GM12878 (cell line): ENCODE measurements around the gene UMAD1. TPM values are rescaled to one million over a fixed set of nuclear protein-coding genes. Genes with fewer than 3 reads are reported as not detected.
"Not testable (repeated sequence)": the region's sequence is repeated elsewhere in the genome, so short reads cannot be mapped to it uniquely, and the experiment has no call there.

Source experiments
- ATAC-seq: fragments of 200-7000 bp; cut with Tn5 transposase; 3 replicates; pipeline ENCODE4 v1.9.1; 2020; ENCODE audit warnings: mild to moderate bottlenecking, moderate library complexity
- BruUV-seq: library from RNA; stranded (reverse); fragments of 400-500 nt; replicated peaks from 2 replicates; lab custom pipeline; 2021; lab: Mats Ljungman, UMichigan
- CTCF ChIA-PET: fragments of 300-600 bp; sonication (Branson Sonifier 250); formaldehyde crosslinking; extraction: SDS; loops from one replicate; lab custom pipeline; 2021; ENCODE audit warnings: inconsistent platforms; lab: Yijun Ruan, JAX
- POLR2A ChIA-PET: fragments of 350-600 bp; formaldehyde crosslinking; extraction: SDS; loops from one replicate; lab custom pipeline; 2021; ENCODE audit warnings: inconsistent platforms; lab: Charles Lee
- RAD21 ChIA-PET: fragments of 300-600 bp; sonication (Branson Sonifier 250); formaldehyde crosslinking; loops from one replicate; lab custom pipeline; 2023; ENCODE audit warnings: antibody characterized with exemption; ENCODE audit not compliant: unreplicated experiment; lab: Charles Lee
- SMC1A ChIA-PET: fragments of 300-600 bp; sonication (Branson Sonifier 250); formaldehyde crosslinking; loops from one replicate; lab custom pipeline; 2023; ENCODE audit not compliant: unreplicated experiment, uncharacterized antibody; lab: Charles Lee
- DNase-seq: peaks from one replicate; pipeline ENCODE4 v3.0.0-alpha.2; 2011; ENCODE audit warnings: low read depth, low spot score
- FAIRE-seq: peaks from 3 replicates; lab custom pipeline; 2011; peaks lifted over from hg19 to GRCh38; lab: Jason Lieb, UNC
- H2AFZ ChIP-seq: 2 replicates; pipeline ENCODE4 v1.6.0; 2011; ENCODE audit warnings: low read depth, low read length, control low read depth; ENCODE audit not compliant: control insufficient read depth
- H3K27ac ChIP-seq: 2 replicates; pipeline ENCODE4 v1.5.1; 2011; ENCODE audit warnings: control low read depth; ENCODE audit not compliant: control insufficient read depth, insufficient read depth
- H3K27me3 ChIP-seq, 2 experiments: replicated peaks in 1 of 2; 2 replicates each; pipeline versions ENCODE4 v1.6.0 to v1.6.1; 2011; ENCODE audit warnings: low read length in 1 of 2; ENCODE audit not compliant: control insufficient read depth in 2 of 2, insufficient read depth in 2 of 2
- H3K36me3 ChIP-seq, 2 experiments: 2 replicates each; pipeline ENCODE4 v1.5.1; 2011; ENCODE audit warnings: low read length in 1 of 2; ENCODE audit not compliant: control insufficient read depth in 2 of 2, insufficient read depth in 2 of 2
- H3K4me1 ChIP-seq: 2 replicates; pipeline ENCODE4 v1.6.1; 2011; ENCODE audit warnings: mild to moderate bottlenecking, low read length, moderate library complexity, mixed read lengths; ENCODE audit not compliant: control insufficient read depth, insufficient read depth
- H3K4me2 ChIP-seq: 2 replicates; pipeline ENCODE4 v1.6.0; 2011; ENCODE audit warnings: control low read depth; ENCODE audit not compliant: control insufficient read depth, insufficient read depth
- H3K4me3 ChIP-seq: fragments of 200-600 bp; sonication (generic); 2 replicates; pipeline ENCODE4 v1.5.1; 2016
- H3K79me2 ChIP-seq: 2 replicates; pipeline ENCODE4 v1.6.0; 2011; ENCODE audit warnings: low read length; ENCODE audit not compliant: control insufficient read depth, insufficient read depth
- H3K9ac ChIP-seq: 2 replicates; pipeline ENCODE4 v1.8.0; 2011; ENCODE audit warnings: low read length, control low read depth, mixed read lengths; ENCODE audit not compliant: control insufficient read depth, insufficient read depth
- H3K9me3 ChIP-seq: replicated peaks from 3 replicates; pipeline ENCODE4 v1.5.1; 2011; ENCODE audit warnings: mild to moderate bottlenecking, low read length; ENCODE audit not compliant: control insufficient read depth, insufficient read depth
- H4K20me1 ChIP-seq: 2 replicates; pipeline ENCODE4 v1.6.0; 2011; ENCODE audit not compliant: control insufficient read depth, insufficient read depth
- ATF7 ChIP-seq: fragments of 450-650 bp; IDR thresholded peaks from 2 replicates; pipeline ENCODE4 v1.6.1; 2016; ENCODE audit warnings: low read depth, mild to moderate bottlenecking
- DPF2 ChIP-seq: fragments of 450-650 bp; IDR thresholded peaks from 2 replicates; pipeline ENCODE4 v1.6.1; 2017; ENCODE audit warnings: mild to moderate bottlenecking
- FOXM1 ChIP-seq: IDR thresholded peaks from 2 replicates; pipeline ENCODE4 v1.6.1; 2012; ENCODE audit warnings: low read depth, mild to moderate bottlenecking, inconsistent platforms, low read length, moderate library complexity
- GATAD2B ChIP-seq: fragments of 450-650 bp; conservative IDR thresholded peaks from 2 replicates; pipeline ENCODE4 v1.6.1; 2017; ENCODE audit warnings: low read depth, mild to moderate bottlenecking, moderate library complexity
- IKZF1 ChIP-seq: fragments of 450-650 bp; conservative IDR thresholded peaks from 2 replicates; pipeline ENCODE4 v1.6.1; 2017; ENCODE audit warnings: antibody characterized with exemption, mild to moderate bottlenecking
- IKZF2 ChIP-seq, 2 experiments: fragments of 450-650 bp; IDR thresholded peaks; 2 replicates each; pipeline ENCODE4 v1.6.1; 2017; ENCODE audit warnings: mild to moderate bottlenecking in 2 of 2, moderate library complexity in 2 of 2
- MEF2A ChIP-seq: IDR thresholded peaks from 2 replicates; pipeline ENCODE4 v1.6.1; 2011; ENCODE audit warnings: low read depth, mild to moderate bottlenecking, low read length, moderate library complexity; ENCODE audit not compliant: insufficient read depth
- MEF2B ChIP-seq: fragments of 450-650 bp; IDR thresholded peaks from 2 replicates; pipeline ENCODE4 v1.6.1; 2018; ENCODE audit warnings: mild to moderate bottlenecking, moderate library complexity; ENCODE audit not compliant: partially characterized antibody, poor library complexity, severe bottlenecking
- PKNOX1 ChIP-seq: fragments of 450-650 bp; IDR thresholded peaks from 2 replicates; pipeline ENCODE4 v1.6.1; 2016; ENCODE audit warnings: mild to moderate bottlenecking
- RBBP5 ChIP-seq: fragments of 200-600 bp; sonication (generic); conservative IDR thresholded peaks from 2 replicates; pipeline ENCODE4 v1.6.1; 2016
- RUNX3 ChIP-seq: IDR thresholded peaks from 2 replicates; pipeline ENCODE4 v1.6.1; 2012; ENCODE audit warnings: low read length, inconsistent platforms
- SMARCA5 ChIP-seq: fragments of 450-650 bp; IDR thresholded peaks from 2 replicates; pipeline ENCODE4 v1.6.1; 2017; ENCODE audit warnings: mild to moderate bottlenecking
- ZNF217 ChIP-seq: fragments of 450-650 bp; IDR thresholded peaks from 2 replicates; pipeline ENCODE4 v1.6.1; 2017; ENCODE audit warnings: antibody characterized with exemption, mild to moderate bottlenecking
- WGBS: methylation state at CpG from one replicate; pipeline ENCODE4 v1.1.6; 2016; ENCODE audit warnings: low lambda C conversion rate; ENCODE audit not compliant: insufficient replicate concordance, insufficient coverage; ENCODE audit errors: missing lambda C conversion rate; 5-methylcytosine and 5-hydroxymethylcytosine counted together
- in situ Hi-C: fragments of 300-500 bp; cut with MboI; formaldehyde crosslinking; loops from 9 replicates; pipeline ENCODE4 v1.14.3; 2018; ENCODE audit warnings: mixed read lengths
- intact Hi-C: fragments of 100-400 bp; cut with micrococcal nuclease; formaldehyde crosslinking; loops from one replicate; pipeline ENCODE4 v1.14.2; 2022; ENCODE audit not compliant: unreplicated experiment
- polyA plus RNA-seq, 11 experiments: library from polyadenylated mRNA; depleted of rRNA in 4 of 11; unstranded in 6 of 11; stranded (reverse) in 5 of 11; fragments of >200 nt; fragmentation: Nextera tagmentation in 4 of 11; fragmentation: Illumina TruSeq in 1 of 11; extraction: Ambion mirVana in 4 of 11; extraction: Trizol in 1 of 11; gene quantifications; 1 replicate in 1 of 11; 2 replicates in 10 of 11; pipeline versions ENCODE4 v1.2.1 to v1.2.3, GENCODE V29; 2011 to 2016; ENCODE audit warnings: inconsistent platforms in 2 of 11, missing spikeins in 2 of 11, low read depth in 1 of 11
- total RNA-seq, 4 experiments: library from RNA; depleted of rRNA in 3 of 4; stranded (reverse); fragments of >200 nt in 3 of 4; fragmentation: Illumina TruSeq in 1 of 4; extraction: Trizol in 1 of 4; gene quantifications; 2 replicates each; pipeline versions ENCODE4 v1.2.1 to v1.2.3, GENCODE V29; 2013 to 2021
- TF ChIP-seq, protein P1 (sequence below): IDR thresholded peaks from 2 replicates; pipeline ENCODE4 v1.6.1; 2011; ENCODE audit warnings: borderline replicate concordance, low read depth, mild to moderate bottlenecking, moderate library complexity, low read length; ENCODE audit not compliant: insufficient read depth, poor library complexity, severe bottlenecking

UMAD1 gene
- total and polyA plus RNA-seq, 10 of the 15 experiments (the other 5 are each of a cell fraction or from before 2014, with no cell fraction given): 6.0 to 28.6 (median 9.3) TPM

DNA sequence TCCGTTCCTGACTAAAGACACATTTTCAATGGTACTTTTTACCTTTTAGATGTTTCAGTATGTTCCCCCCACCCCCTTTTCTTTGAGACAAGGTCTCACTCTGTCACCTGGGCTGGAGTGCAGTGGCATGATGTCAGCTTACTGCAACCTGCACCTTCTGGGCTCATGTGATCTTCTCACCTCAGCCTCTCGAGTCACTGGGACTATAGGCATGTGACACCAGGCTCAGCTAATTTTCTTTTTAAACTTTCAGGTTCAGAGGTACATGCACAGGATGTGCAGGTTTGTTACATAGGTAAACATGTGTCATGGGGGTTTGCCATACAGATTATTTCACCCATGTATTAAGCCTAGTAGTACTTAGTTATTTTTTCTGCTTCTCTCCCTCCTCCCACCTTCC, 177.2 kb downstream of the UMAD1 start:
- in situ Hi-C loops: no loop called here
- intact Hi-C loops: loop anchor here (2.0 to 5.0 kb wide), 6 partner anchors 53 to 400 kb away; partner anchors contain the start of gene MIOS
- Histone ChIP-seq H3K36me3 (no peaks in the 10 kb centered on the region), H3K9ac (no peak overlapping the region), H3K79me2 (no peaks in the 10 kb centered on the region), H3K27me3 (no peaks in the 10 kb centered on the region), H3K4me2 (no peak overlapping the region), H3K27ac (no peak overlapping the region), H3K4me3 (no peak overlapping the region), H4K20me1 (no peaks in the 10 kb centered on the region), H2AFZ (no peak overlapping the region), H3K4me1 (peaks cover 50% of the 10 kb centered on the region), H3K9me3 (peaks cover 8% of the 10 kb centered on the region; the same call in 2 of the 3 replicates)
- SMC1A ChIA-PET: interaction anchor here (0.8 to 7.4 kb wide), 17 partner anchors 9 to 381 kb away, joined by 3 to 43 read pairs (median 4); partner anchors contain the start of genes RPA3 and UMAD1
- FAIRE-seq: no peak
- BruUV-seq: no TSS peak
- WGBS: 96% methylated on average over 2 of the region's 2 CpGs
- ATAC-seq: no peak
- TF ChIP-seq MEF2A (no peak), RBBP5 (no peak)
- TF ChIP-seq, protein P1, sequence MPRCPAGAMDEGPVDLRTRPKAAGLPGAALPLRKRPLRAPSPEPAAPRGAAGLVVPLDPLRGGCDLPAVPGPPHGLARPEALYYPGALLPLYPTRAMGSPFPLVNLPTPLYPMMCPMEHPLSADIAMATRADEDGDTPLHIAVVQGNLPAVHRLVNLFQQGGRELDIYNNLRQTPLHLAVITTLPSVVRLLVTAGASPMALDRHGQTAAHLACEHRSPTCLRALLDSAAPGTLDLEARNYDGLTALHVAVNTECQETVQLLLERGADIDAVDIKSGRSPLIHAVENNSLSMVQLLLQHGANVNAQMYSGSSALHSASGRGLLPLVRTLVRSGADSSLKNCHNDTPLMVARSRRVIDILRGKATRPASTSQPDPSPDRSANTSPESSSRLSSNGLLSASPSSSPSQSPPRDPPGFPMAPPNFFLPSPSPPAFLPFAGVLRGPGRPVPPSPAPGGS: peak; percentile 60
- POLR2A ChIA-PET: interaction anchor here (1.1 to 2.9 kb wide), 3 partner anchors 45 to 150 kb away, joined by 4 to 10 read pairs (median 6); partner anchors contain the start of gene GLCCI1
- CTCF ChIA-PET: interaction anchor here (1.0 to 1.4 kb wide), 2 partner anchors 102 to 136 kb away, joined by 3 to 4 read pairs; no protein-coding TSS in a partner anchor
- RAD21 ChIA-PET: interaction anchor here (0.7 to 7.7 kb wide), 15 partner anchors 44 to 372 kb away, joined by 3 to 56 read pairs (median 3); partner anchors contain the start of gene GLCCI1
- DNase-seq: no peak

- H2AFZ ChIP-seq, H3K9ac ChIP-seq, H3K79me2 ChIP-seq, DNase-seq, H4K20me1 ChIP-seq, ATAC-seq, CTCF ChIA-PET, H3K27ac ChIP-seq, H3K27me3 ChIP-seq, H3K36me3 ChIP-seq, H3K9me3 ChIP-seq, H3K4me3 ChIP-seq, in situ Hi-C loops, H3K4me2 ChIP-seq, FAIRE-seq, BruUV-seq: not testable (repeated sequence)
- TF ChIP-seq RUNX3: peak; percentile 52; the same call in 1 of the 2 replicates
- peak; percentile 12 to 29; a peak in 2 of 4 replicates for TF ChIP-seq IKZF2 (IDR thresholded peaks at IDR 0.05)
- TF ChIP-seq ATF7: peak; percentile 43
- 0 out of 2 replicates have a peak, but pooled peaks have one; percentile 21 for TF ChIP-seq GATAD2B
- TF ChIP-seq IKZF1: 0 out of 2 replicates have a peak, but pooled peaks have one; percentile 18
- TF ChIP-seq ZNF217: peak; percentile 93
- 0 out of 2 replicates have a peak, but pooled peaks have one; percentile 20 for TF ChIP-seq PKNOX1
- peak; percentile 21; the same call in 1 of the 2 replicates for TF ChIP-seq DPF2
- TF ChIP-seq SMARCA5: peak; percentile 80; the same call in 1 of the 2 replicates
- TF ChIP-seq MEF2A: 0 out of 2 replicates have a peak, but pooled peaks have one; percentile 10
- TF ChIP-seq MEF2B: peak; percentile 43
- peak; percentile 42; the same call in 1 of the 2 replicates for TF ChIP-seq FOXM1
- SMC1A ChIA-PET: interaction anchor here (1.1 to 7.4 kb wide), 17 partner anchors 9 to 381 kb away, joined by 3 to 43 read pairs (median 4); partner anchors contain the start of genes RPA3 and UMAD1
- RAD21 ChIA-PET: interaction anchor here (0.7 to 7.7 kb wide), 13 partner anchors 45 to 372 kb away, joined by 3 to 56 read pairs (median 3); partner anchors contain the start of gene GLCCI1
- 19% methylated on average over 2 of the region's 2 CpGs for WGBS
- POLR2A ChIA-PET: interaction anchor here (1.1 to 2.9 kb wide), 2 partner anchors 149 to 152 kb away, joined by 4 to 10 read pairs; partner anchors contain the start of gene GLCCI1
- intact Hi-C loops: loop anchor here (2.0 to 5.0 kb wide), 5 partner anchors 111 to 399 kb away; partner anchors contain the start of gene MIOS
- peaks cover 50% of the 10 kb centered on the region for H3K4me1 ChIP-seq
Measured at GRCh38 chr7:7818179-7818578, 177.6 kb downstream of the UMAD1 start.
